GM12878 (cell line): ENCODE measurements around the gene FHIP2A. TPM values are rescaled to one million over a fixed set of nuclear protein-coding genes. Genes with fewer than 3 reads are reported as not detected.

Experiments used
- ATAC-seq: fragments of 200-7000 bp; cut with Tn5 transposase; 3 replicates; pipeline ENCODE4 v1.9.1; 2020; ENCODE audit warnings: mild to moderate bottlenecking, moderate library complexity
- BruUV-seq: library from RNA; stranded (reverse); fragments of 400-500 nt; replicated peaks from 2 replicates; lab custom pipeline; 2021; lab: Mats Ljungman, UMichigan
- CTCF ChIA-PET: fragments of 300-600 bp; sonication (Branson Sonifier 250); formaldehyde crosslinking; extraction: SDS; loops from one replicate; lab custom pipeline; 2021; ENCODE audit warnings: inconsistent platforms; lab: Yijun Ruan, JAX
- POLR2A ChIA-PET: fragments of 350-600 bp; formaldehyde crosslinking; extraction: SDS; loops from one replicate; lab custom pipeline; 2021; ENCODE audit warnings: inconsistent platforms; lab: Charles Lee
- RAD21 ChIA-PET: fragments of 300-600 bp; sonication (Branson Sonifier 250); formaldehyde crosslinking; loops from one replicate; lab custom pipeline; 2023; ENCODE audit warnings: antibody characterized with exemption; ENCODE audit not compliant: unreplicated experiment; lab: Charles Lee
- SMC1A ChIA-PET: fragments of 300-600 bp; sonication (Branson Sonifier 250); formaldehyde crosslinking; loops from one replicate; lab custom pipeline; 2023; ENCODE audit not compliant: unreplicated experiment, uncharacterized antibody; lab: Charles Lee
- DNase-seq: peaks from one replicate; pipeline ENCODE4 v3.0.0-alpha.2; 2011; ENCODE audit warnings: low read depth, low spot score
- FAIRE-seq: peaks from 3 replicates; lab custom pipeline; 2011; peaks lifted over from hg19 to GRCh38; lab: Jason Lieb, UNC
- H2AFZ ChIP-seq: 2 replicates; pipeline ENCODE4 v1.6.0; 2011; ENCODE audit warnings: low read depth, low read length, control low read depth; ENCODE audit not compliant: control insufficient read depth
- H3K27ac ChIP-seq: 2 replicates; pipeline ENCODE4 v1.5.1; 2011; ENCODE audit warnings: control low read depth; ENCODE audit not compliant: control insufficient read depth, insufficient read depth
- H3K27me3 ChIP-seq, 2 experiments: replicated peaks in 1 of 2; 2 replicates each; pipeline versions ENCODE4 v1.6.0 to v1.6.1; 2011; ENCODE audit warnings: low read length in 1 of 2; ENCODE audit not compliant: control insufficient read depth in 2 of 2, insufficient read depth in 2 of 2
- H3K36me3 ChIP-seq, 2 experiments: 2 replicates each; pipeline ENCODE4 v1.5.1; 2011; ENCODE audit warnings: low read length in 1 of 2; ENCODE audit not compliant: control insufficient read depth in 2 of 2, insufficient read depth in 2 of 2
- H3K4me1 ChIP-seq: 2 replicates; pipeline ENCODE4 v1.6.1; 2011; ENCODE audit warnings: mild to moderate bottlenecking, low read length, moderate library complexity, mixed read lengths; ENCODE audit not compliant: control insufficient read depth, insufficient read depth
- H3K4me2 ChIP-seq: 2 replicates; pipeline ENCODE4 v1.6.0; 2011; ENCODE audit warnings: control low read depth; ENCODE audit not compliant: control insufficient read depth, insufficient read depth
- H3K4me3 ChIP-seq: fragments of 200-600 bp; sonication (generic); 2 replicates; pipeline ENCODE4 v1.5.1; 2016
- H3K79me2 ChIP-seq: 2 replicates; pipeline ENCODE4 v1.6.0; 2011; ENCODE audit warnings: low read length; ENCODE audit not compliant: control insufficient read depth, insufficient read depth
- H3K9ac ChIP-seq: 2 replicates; pipeline ENCODE4 v1.8.0; 2011; ENCODE audit warnings: low read length, control low read depth, mixed read lengths; ENCODE audit not compliant: control insufficient read depth, insufficient read depth
- H3K9me3 ChIP-seq: replicated peaks from 3 replicates; pipeline ENCODE4 v1.5.1; 2011; ENCODE audit warnings: mild to moderate bottlenecking, low read length; ENCODE audit not compliant: control insufficient read depth, insufficient read depth
- H4K20me1 ChIP-seq: 2 replicates; pipeline ENCODE4 v1.6.0; 2011; ENCODE audit not compliant: control insufficient read depth, insufficient read depth
- BCL3 ChIP-seq: IDR thresholded peaks from 2 replicates; pipeline ENCODE4 v1.6.1; 2011; ENCODE audit warnings: borderline replicate concordance, low read depth, mild to moderate bottlenecking, moderate library complexity, low read length; ENCODE audit not compliant: insufficient read depth, poor library complexity, severe bottlenecking
- FOS ChIP-seq: IDR thresholded peaks from 3 replicates; pipeline ENCODE4 v1.6.1; 2011; ENCODE audit warnings: borderline replicate concordance; ENCODE audit not compliant: insufficient read length; ENCODE audit errors: extremely low read depth
- GATAD2B ChIP-seq: fragments of 450-650 bp; conservative IDR thresholded peaks from 2 replicates; pipeline ENCODE4 v1.6.1; 2017; ENCODE audit warnings: low read depth, mild to moderate bottlenecking, moderate library complexity
- IKZF1 ChIP-seq: fragments of 450-650 bp; conservative IDR thresholded peaks from 2 replicates; pipeline ENCODE4 v1.6.1; 2017; ENCODE audit warnings: antibody characterized with exemption, mild to moderate bottlenecking
- MAX ChIP-seq: IDR thresholded peaks from 2 replicates; pipeline ENCODE4 v1.6.1; 2012; ENCODE audit warnings: low read depth, low read length, improper control_type of control experiment
- MEF2A ChIP-seq: IDR thresholded peaks from 2 replicates; pipeline ENCODE4 v1.6.1; 2011; ENCODE audit warnings: low read depth, mild to moderate bottlenecking, low read length, moderate library complexity; ENCODE audit not compliant: insufficient read depth
- NBN ChIP-seq: fragments of 450-650 bp; IDR thresholded peaks from 2 replicates; pipeline ENCODE4 v1.6.1; 2016
- NFYA ChIP-seq: IDR thresholded peaks from 2 replicates; pipeline ENCODE4 v1.6.1; 2011; ENCODE audit warnings: low read depth, mild to moderate bottlenecking, low read length, improper control_type of control experiment, borderline replicate concordance
- NR2C1 ChIP-seq: fragments of 450-650 bp; IDR thresholded peaks from 2 replicates; pipeline ENCODE4 v1.6.1; 2017; ENCODE audit warnings: antibody characterized with exemption, mild to moderate bottlenecking, moderate library complexity
- POLR2A ChIP-seq: IDR thresholded peaks from 2 replicates; pipeline ENCODE4 v1.6.1; 2011; ENCODE audit warnings: low read depth, mild to moderate bottlenecking, low read length
- PRDM15 ChIP-seq: fragments of 450-650 bp; formaldehyde crosslinking; IDR thresholded peaks from 2 replicates; pipeline ENCODE4 v1.4.0; 2020; ENCODE audit warnings: mild to moderate bottlenecking, moderate library complexity
- RAD21 ChIP-seq: IDR thresholded peaks from 2 replicates; pipeline ENCODE4 v1.6.1; 2011; ENCODE audit warnings: mild to moderate bottlenecking, low read depth, low read length, moderate library complexity; ENCODE audit not compliant: insufficient read depth
- RB1 ChIP-seq: fragments of 450-650 bp; formaldehyde crosslinking; IDR thresholded peaks from 2 replicates; pipeline ENCODE4 v1.6.1; 2017; ENCODE audit warnings: mild to moderate bottlenecking, borderline replicate concordance
- SP1 ChIP-seq: IDR thresholded peaks from one replicate; pipeline ENCODE4 v1.6.1; 2011; ENCODE audit warnings: low read depth, low read length
- TCF3 ChIP-seq: IDR thresholded peaks from 2 replicates; pipeline ENCODE4 v1.6.1; 2012; ENCODE audit warnings: low read depth, mild to moderate bottlenecking, low read length, borderline replicate concordance; ENCODE audit not compliant: insufficient read depth
- ZBTB4 ChIP-seq: fragments of 450-650 bp; formaldehyde crosslinking; IDR thresholded peaks from 2 replicates; pipeline ENCODE4 v1.4.0; 2022; ENCODE audit warnings: mild to moderate bottlenecking, moderate library complexity
- ZNF24 ChIP-seq: fragments of 450-650 bp; IDR thresholded peaks from 2 replicates; pipeline ENCODE4 v1.6.1; 2017; ENCODE audit warnings: antibody characterized with exemption, mild to moderate bottlenecking
- WGBS: methylation state at CpG from one replicate; pipeline ENCODE4 v1.1.6; 2016; ENCODE audit warnings: low lambda C conversion rate; ENCODE audit not compliant: insufficient replicate concordance, insufficient coverage; ENCODE audit errors: missing lambda C conversion rate; 5-methylcytosine and 5-hydroxymethylcytosine counted together
- in situ Hi-C: fragments of 300-500 bp; cut with MboI; formaldehyde crosslinking; loops from 9 replicates; pipeline ENCODE4 v1.14.3; 2018; ENCODE audit warnings: mixed read lengths
- intact Hi-C: fragments of 100-400 bp; cut with micrococcal nuclease; formaldehyde crosslinking; loops from one replicate; pipeline ENCODE4 v1.14.2; 2022; ENCODE audit not compliant: unreplicated experiment
- polyA plus RNA-seq, 11 experiments: library from polyadenylated mRNA; depleted of rRNA in 4 of 11; unstranded in 6 of 11; stranded (reverse) in 5 of 11; fragments of >200 nt; fragmentation: Nextera tagmentation in 4 of 11; fragmentation: Illumina TruSeq in 1 of 11; extraction: Ambion mirVana in 4 of 11; extraction: Trizol in 1 of 11; gene quantifications; 1 replicate in 1 of 11; 2 replicates in 10 of 11; pipeline versions ENCODE4 v1.2.1 to v1.2.3, GENCODE V29; 2011 to 2016; ENCODE audit warnings: inconsistent platforms in 2 of 11, missing spikeins in 2 of 11, low read depth in 1 of 11
- total RNA-seq, 4 experiments: library from RNA; depleted of rRNA in 3 of 4; stranded (reverse); fragments of >200 nt in 3 of 4; fragmentation: Illumina TruSeq in 1 of 4; extraction: Trizol in 1 of 4; gene quantifications; 2 replicates each; pipeline versions ENCODE4 v1.2.1 to v1.2.3, GENCODE V29; 2013 to 2021

FHIP2A gene
- total and polyA plus RNA-seq, 10 of the 15 experiments (the other 5 are each of a cell fraction or from before 2014, with no cell fraction given): 6.8 to 30.4 (median 17.0) TPM

- H3K4me1 ChIP-seq: no peaks in the 10 kb centered on the region
- no peak for DNase-seq
- ChIA-PET SMC1A (interaction anchor here (0.7 to 1.6 kb wide), 4 partner anchors 15 to 142 kb away, joined by 3 to 5 read pairs (median 4); no protein-coding TSS in a partner anchor), CTCF (interaction anchor here (1.5 to 1.6 kb wide), 2 partner anchors 21 to 22 kb away, joined by 3 read pairs; no protein-coding TSS in a partner anchor), RAD21 (no interaction called here), POLR2A (no interaction called here)
- H2AFZ ChIP-seq: no peak overlapping the region
- WGBS: 96% methylated on average over 1 of the region's 1 CpG
- H3K27ac ChIP-seq: no peak overlapping the region
- H3K9me3 ChIP-seq: no peaks in the 10 kb centered on the region
- in situ Hi-C loops: no loop called here
- no peaks in the 10 kb centered on the region for H3K27me3 ChIP-seq
- H3K79me2 ChIP-seq: no peaks in the 10 kb centered on the region
- no peak overlapping the region for H3K9ac ChIP-seq
- no TSS peak for BruUV-seq
- no peak overlapping the region for H3K4me3 ChIP-seq
- no peaks in the 10 kb centered on the region for H4K20me1 ChIP-seq
- no peak for FAIRE-seq
- H3K4me2 ChIP-seq: no peak overlapping the region
- no peak for ATAC-seq
- intact Hi-C loops: no loop called here
- peaks cover 3 to 33% of the 10 kb centered on the region in 2 experiments; a peak in 3 of 4 replicates for H3K36me3 ChIP-seq
- TF ChIP-seq ZNF24: no peak
- TF ChIP-seq FOS: no peak
- no peak for TF ChIP-seq ZBTB4 (CRISPR knock-in tag)
- no peak for TF ChIP-seq BCL3
- no peak for TF ChIP-seq NR2C1
- no peak for TF ChIP-seq NBN
- TF ChIP-seq IKZF1: no peak
- no peak for TF ChIP-seq MAX
- no peak for TF ChIP-seq SP1
- no peak for TF ChIP-seq RB1
- no peak for TF ChIP-seq POLR2A
- no peak for TF ChIP-seq RAD21
- no peak for TF ChIP-seq MEF2A
- no peak for TF ChIP-seq NFYA
- no peak for TF ChIP-seq TCF3
- TF ChIP-seq GATAD2B: no peak
- TF ChIP-seq PRDM15: no peak
Observed at GRCh38 chr10:114854906-114855305, 33.3 kb downstream of the FHIP2A start.
